HepG2 (cell line): ENCODE results near the gene MSANTD1. TPM values are rescaled to one million over a fixed set of nuclear protein-coding genes. Genes with fewer than 3 reads are reported as not detected.

Experiments
- ATM ChIP-seq: fragments of 450-650 bp; IDR thresholded peaks from 2 replicates; pipeline ENCODE4 v1.7.1; 2017; ENCODE audit warnings: mild to moderate bottlenecking, borderline replicate concordance
- CREB1 ChIP-seq, 2 experiments: fragments of 450-650 bp in 1 of 2; IDR thresholded peaks; 2 replicates each; pipeline ENCODE4 v1.6.1; 2016 to 2017; ENCODE audit warnings: control low read depth in 1 of 2, mild to moderate bottlenecking in 1 of 2, missing compliant biosample characterization in 1 of 2, missing genetic modification characterization in 1 of 2
- CTCF ChIP-seq: sonication (generic); formaldehyde crosslinking; IDR thresholded peaks from 2 replicates; pipeline ENCODE4 v1.5.0; 2020; ENCODE audit warnings: mild to moderate bottlenecking, missing genetic modification reagents, moderate library complexity
- ERF ChIP-seq: IDR thresholded peaks from 2 replicates; pipeline ENCODE4 v1.6.1; 2018; ENCODE audit warnings: missing biosample characterization, missing genetic modification reagents
- FUBP1 ChIP-seq: sonication (generic); formaldehyde crosslinking; IDR thresholded peaks from 2 replicates; pipeline ENCODE4 v1.5.1; 2020; ENCODE audit warnings: missing genetic modification reagents, mild to moderate bottlenecking, borderline replicate concordance
- JDP2 ChIP-seq: sonication (generic); formaldehyde crosslinking; IDR thresholded peaks from 2 replicates; pipeline ENCODE4 v1.8.1; 2022; ENCODE audit warnings: missing genetic modification reagents, borderline replicate concordance
- MBD4 ChIP-seq: IDR thresholded peaks from 2 replicates; pipeline ENCODE4 v1.6.1; 2012; ENCODE audit warnings: low read length, inconsistent platforms, borderline replicate concordance
- MEIS2 ChIP-seq: sonication (generic); formaldehyde crosslinking; IDR thresholded peaks from 2 replicates; pipeline ENCODE4 v1.9.0; 2021; ENCODE audit warnings: mild to moderate bottlenecking, missing genetic modification reagents
- MTERF4 ChIP-seq: sonication (generic); formaldehyde crosslinking; IDR thresholded peaks from 2 replicates; pipeline ENCODE4 v1.8.0; 2023; ENCODE audit warnings: mild to moderate bottlenecking, missing genetic modification reagents
- NFKBIZ ChIP-seq: IDR thresholded peaks from 2 replicates; pipeline ENCODE4 v1.6.1; 2018; ENCODE audit warnings: missing genetic modification reagents, missing compliant biosample characterization
- NONO ChIP-seq, 2 experiments: fragments of 450-650 bp in 1 of 2; sonication (generic) in 1 of 2; formaldehyde crosslinking in 1 of 2; IDR thresholded peaks in 1 of 2; conservative IDR thresholded peaks in 1 of 2; 2 replicates each; pipeline versions ENCODE4 v1.6.1 to v1.8.0; 2017 to 2022; ENCODE audit warnings: mild to moderate bottlenecking in 1 of 2, missing genetic modification reagents in 1 of 2, moderate library complexity in 1 of 2
- PLRG1 ChIP-seq: fragments of 450-650 bp; conservative IDR thresholded peaks from 2 replicates; pipeline ENCODE4 v1.6.1; 2016
- RFX1 ChIP-seq: fragments of 450-650 bp; IDR thresholded peaks from 2 replicates; pipeline ENCODE4 v1.6.1; 2017
- ZBTB21 ChIP-seq: sonication (generic); formaldehyde crosslinking; IDR thresholded peaks from 2 replicates; pipeline ENCODE4 v1.4.0; 2020; ENCODE audit warnings: missing genetic modification reagents
- ZNF18 ChIP-seq: sonication (generic); formaldehyde crosslinking; IDR thresholded peaks from 2 replicates; pipeline ENCODE4 v1.8.0; 2022; ENCODE audit warnings: mild to moderate bottlenecking, missing genetic modification reagents; ENCODE audit not compliant: insufficient replicate concordance
- ZNF260 ChIP-seq: sonication (generic); formaldehyde crosslinking; IDR thresholded peaks from 2 replicates; pipeline ENCODE4 v1.4.0; 2020; ENCODE audit warnings: missing genetic modification reagents, low read depth, mild to moderate bottlenecking, borderline replicate concordance
- ZNF337 ChIP-seq: sonication (generic); formaldehyde crosslinking; IDR thresholded peaks from 2 replicates; pipeline ENCODE4 v1.5.1; 2020; ENCODE audit warnings: missing genetic modification reagents, low read depth, mild to moderate bottlenecking, borderline replicate concordance
- ZNF614 ChIP-seq: IDR thresholded peaks from 2 replicates; pipeline ENCODE4 v1.6.1; 2018; ENCODE audit warnings: missing biosample characterization, missing genetic modification reagents, inconsistent platforms, borderline replicate concordance
- ZXDC ChIP-seq: sonication (generic); formaldehyde crosslinking; IDR thresholded peaks from 2 replicates; pipeline ENCODE4 v1.5.0; 2020; ENCODE audit warnings: mild to moderate bottlenecking, missing genetic modification reagents
- polyA plus RNA-seq, 8 experiments: library from polyadenylated mRNA; depleted of rRNA in 3 of 8; stranded (reverse) in 7 of 8; unstranded in 1 of 8; fragments of >200 nt; fragmentation: Illumina TruSeq in 4 of 8; extraction: Trizol in 4 of 8; gene quantifications; 2 replicates each; pipeline versions ENCODE4 v1.2.1 to v1.2.3, GENCODE V29; 2011 to 2016; ENCODE audit warnings: low read depth in 4 of 8, missing spikeins in 1 of 8, mixed read lengths in 1 of 8; ENCODE audit not compliant: insufficient read depth in 1 of 8
- total RNA-seq, 5 experiments: library from RNA; depleted of rRNA; stranded (reverse); fragments of >200 nt; fragmentation: Illumina TruSeq; extraction: Trizol; gene quantifications; 2 replicates each; pipeline ENCODE4 v1.2.3, GENCODE V29; 2016; ENCODE audit warnings: low read depth in 1 of 5

Gene MSANTD1
- total and polyA plus RNA-seq, 2 of the 13 experiments (the other 11 are each of a cell fraction or from before 2014, with no cell fraction given), result 0.22 to 0.40 TPM

GRCh38 chr4:3292571-3293400 is 43.8 kb downstream of the MSANTD1 start, which contains the start of gene RGS12 (continued):
- TF ChIP-seq CTCF (CRISPR knock-in tag), result no peak; the same call in 1 of the 2 replicates
- TF ChIP-seq RFX1, result no peak
- no peak for TF ChIP-seq ZNF260 (CRISPR knock-in tag)
- no peak for TF ChIP-seq ZXDC (CRISPR knock-in tag)
- TF ChIP-seq MEIS2, result peak; percentile 32; the same call in 1 of the 2 replicates
- TF ChIP-seq MTERF4 (CRISPR knock-in tag), result no peak
- no peak for TF ChIP-seq CREB1 (IDR thresholded peaks at IDR 0.05)
- TF ChIP-seq CREB1 (CRISPR knock-in tag; IDR thresholded peaks at IDR 0.05), result no peak
- peak; percentile 19; the same call in 1 of the 2 replicates for TF ChIP-seq ZNF614
- TF ChIP-seq ZBTB21, result no peak
- TF ChIP-seq JDP2 (CRISPR knock-in tag), result no peak
- no peak for TF ChIP-seq ATM
- no peak for TF ChIP-seq ERF (CRISPR knock-in tag)
- TF ChIP-seq FUBP1, result no peak
- no peak for TF ChIP-seq PLRG1
- TF ChIP-seq NONO (IDR thresholded peaks at IDR 0.05), result no peak
- peak; percentile 62; the same call in 1 of the 2 replicates for TF ChIP-seq NONO (CRISPR knock-in tag; conservative IDR thresholded peaks at IDR 0.05)
- peak; percentile 44; the same call in 1 of the 2 replicates for TF ChIP-seq NFKBIZ (CRISPR knock-in tag)
- no peak for TF ChIP-seq ZNF18 (CRISPR knock-in tag)
- TF ChIP-seq MBD4, result no peak
- TF ChIP-seq ZNF337, result no peak; the same call in 1 of the 2 replicates
